Thyroid gland (tissue), 4 donors: ENCODE measurements around the gene KHNYN.
"Not testable (repeated sequence)": the region's sequence is repeated elsewhere in the genome, so short reads cannot be mapped to it uniquely, and the experiment has no call there.

Experiments
- CTCF ChIP-seq, 6 experiments: fragments of 200-600 bp in 3 of 6; fragments of 450-650 bp in 3 of 6; sonication (generic) in 3 of 6; IDR thresholded peaks; one replicate each; pipeline ENCODE4 v1.5.1; 2016 to 2019; ENCODE audit warnings: antibody characterized with exemption in 6 of 6, mild to moderate bottlenecking in 2 of 6, inconsistent platforms in 1 of 6, moderate library complexity in 1 of 6
- POLR2A ChIP-seq, 2 donors: fragments of 450-650 bp; IDR thresholded peaks; one replicate each; pipeline ENCODE4 v1.6.1; 2017; ENCODE audit warnings: antibody characterized with exemption in 2 of 2, mild to moderate bottlenecking in 2 of 2, moderate library complexity in 1 of 2

- not testable (repeated sequence) for TF ChIP-seq CTCF, POLR2A (IDR thresholded peaks at IDR 0.05)
These were observed 40.7 kb downstream of the KHNYN start for GRCh38 chr14:24470450-24470849.
